Measurements from ENCODE around the gene MAPK4. TPM values are rescaled to one million over a fixed set of nuclear protein-coding genes. Genes with fewer than 3 reads are reported as not detected.

The MAPK4 gene
- total RNA-seq, 1 experiment from 2014 or later, result 4.2 TPM

GRCh38 chr18:50748243-50749229 is 188.6 kb downstream of the MAPK4 start:
- CTCF ChIA-PET, result interaction anchor here (1.2 kb wide), 1 partner anchor 189 kb away, joined by 3 read pairs; the partner anchor contains the start of gene MAPK4
- H3K27me3 Mint-ChIP-seq (ENCODE audit: low read depth), result 0 out of 2 replicates have a peak, but pooled peaks cover 2% of the 10 kb centered on the region
- H3K9me3 Mint-ChIP-seq, result peaks cover 20% of the 10 kb centered on the region
- peaks cover 13% of the 10 kb centered on the region for H3K36me3 Mint-ChIP-seq
- H3K4me3 Mint-ChIP-seq, result no peak overlapping the region
- DNase-seq (ENCODE audit: low spot score), result peak; percentile 38
- peak; percentile 85 for ATAC-seq
- H3K27ac Mint-ChIP-seq, result 0 out of 2 replicates have a peak overlapping the region, but pooled peaks have one; percentile 57
- TF ChIP-seq TEAD1 (CRISPR knock-in tag; IDR thresholded peaks at IDR 0.05) (peak; percentile 46; the same call in 1 of the 2 replicates), FOXP1 (CRISPR knock-in tag; IDR thresholded peaks at IDR 0.05; ENCODE audit: borderline replicate concordance) (no peak), ARID4B (CRISPR knock-in tag; IDR thresholded peaks at IDR 0.05; ENCODE audit: borderline replicate concordance) (no peak), NR1H2 (CRISPR knock-in tag; IDR thresholded peaks at IDR 0.05) (no peak), SP1 (CRISPR knock-in tag; conservative IDR thresholded peaks at IDR 0.05) (peak; percentile 33; the same call in 1 of the 2 replicates), ZNF425 (CRISPR knock-in tag; conservative IDR thresholded peaks at IDR 0.05) (no peak), SMAD3 (CRISPR knock-in tag; IDR thresholded peaks at IDR 0.05; ENCODE audit: borderline replicate concordance) (no peak), ZNF423 (CRISPR knock-in tag; IDR thresholded peaks at IDR 0.05) (peak; percentile 95), NR2C2 (CRISPR knock-in tag; IDR thresholded peaks at IDR 0.05) (no peak), SMAD4 (CRISPR knock-in tag; IDR thresholded peaks at IDR 0.05) (no peak), TEAD4 (CRISPR knock-in tag; IDR thresholded peaks at IDR 0.05) (no peak), ZBTB21 (CRISPR knock-in tag; IDR thresholded peaks at IDR 0.05; ENCODE audit: borderline replicate concordance) (no peak), PRDM15 (CRISPR knock-in tag; IDR thresholded peaks at IDR 0.05) (no peak)
- TF ChIP-seq, protein P1, sequence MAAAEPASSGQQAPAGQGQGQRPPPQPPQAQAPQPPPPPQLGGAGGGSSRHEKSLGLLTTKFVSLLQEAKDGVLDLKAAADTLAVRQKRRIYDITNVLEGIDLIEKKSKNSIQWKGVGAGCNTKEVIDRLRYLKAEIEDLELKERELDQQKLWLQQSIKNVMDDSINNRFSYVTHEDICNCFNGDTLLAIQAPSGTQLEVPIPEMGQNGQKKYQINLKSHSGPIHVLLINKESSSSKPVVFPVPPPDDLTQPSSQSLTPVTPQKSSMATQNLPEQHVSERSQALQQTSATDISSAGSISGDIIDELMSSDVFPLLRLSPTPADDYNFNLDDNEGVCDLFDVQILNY (CRISPR knock-in tag; IDR thresholded peaks at IDR 0.05), result no peak
- TF ChIP-seq, protein P2, sequence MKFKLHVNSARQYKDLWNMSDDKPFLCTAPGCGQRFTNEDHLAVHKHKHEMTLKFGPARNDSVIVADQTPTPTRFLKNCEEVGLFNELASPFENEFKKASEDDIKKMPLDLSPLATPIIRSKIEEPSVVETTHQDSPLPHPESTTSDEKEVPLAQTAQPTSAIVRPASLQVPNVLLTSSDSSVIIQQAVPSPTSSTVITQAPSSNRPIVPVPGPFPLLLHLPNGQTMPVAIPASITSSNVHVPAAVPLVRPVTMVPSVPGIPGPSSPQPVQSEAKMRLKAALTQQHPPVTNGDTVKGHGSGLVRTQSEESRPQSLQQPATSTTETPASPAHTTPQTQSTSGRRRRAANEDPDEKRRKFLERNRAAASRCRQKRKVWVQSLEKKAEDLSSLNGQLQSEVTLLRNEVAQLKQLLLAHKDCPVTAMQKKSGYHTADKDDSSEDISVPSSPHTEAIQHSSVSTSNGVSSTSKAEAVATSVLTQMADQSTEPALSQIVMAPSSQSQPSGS (CRISPR knock-in tag; IDR thresholded peaks at IDR 0.05; ENCODE audit: borderline replicate concordance, low read depth), result no peak
- POLR2A ChIA-PET, result no interaction called here
- peaks cover 28% of the 10 kb centered on the region for H3K4me1 Mint-ChIP-seq
